SK-N-SH (cell line): ENCODE data around the gene REC114.

Experiments used
- EZH2phosphoT487 ChIP-seq: fragments of 200-600 bp; sonication (generic); IDR thresholded peaks from 2 replicates; pipeline ENCODE4 v1.6.1; 2017; ENCODE audit warnings: low read depth, mixed run types, mild to moderate bottlenecking, antibody characterized with exemption, moderate library complexity, borderline replicate concordance
- FOXJ3 ChIP-seq: sonication (generic); formaldehyde crosslinking; IDR thresholded peaks from 2 replicates; pipeline ENCODE4 v1.5.1; 2020; ENCODE audit warnings: mild to moderate bottlenecking, missing genetic modification reagents
- GABPA ChIP-seq: IDR thresholded peaks from 2 replicates; pipeline ENCODE4 v1.4.0; 2012; ENCODE audit warnings: low read depth, mild to moderate bottlenecking
- GATA2 ChIP-seq: sonication (generic); formaldehyde crosslinking; IDR thresholded peaks from 2 replicates; pipeline ENCODE4 v1.5.0; 2020; ENCODE audit warnings: mild to moderate bottlenecking, missing genetic modification reagents
- RAD21 ChIP-seq: IDR thresholded peaks from 2 replicates; pipeline ENCODE4 v1.6.1; 2012; ENCODE audit warnings: mild to moderate bottlenecking, low read length
- RFX5 ChIP-seq: IDR thresholded peaks from 2 replicates; pipeline ENCODE4 v1.6.1; 2012; ENCODE audit warnings: mild to moderate bottlenecking, improper control_type of control experiment, low read length
- RXRA ChIP-seq: IDR thresholded peaks from 2 replicates; pipeline ENCODE4 v1.4.0; 2012; ENCODE audit warnings: low read depth, mild to moderate bottlenecking, borderline replicate concordance
- SIN3A ChIP-seq: IDR thresholded peaks from 2 replicates; pipeline ENCODE4 v1.6.1; 2012; ENCODE audit warnings: low read depth, mild to moderate bottlenecking, low read length, moderate library complexity, borderline replicate concordance
- TAF1 ChIP-seq: IDR thresholded peaks from 2 replicates; pipeline ENCODE4 v1.6.1; 2012; ENCODE audit warnings: low read depth, mild to moderate bottlenecking, low read length, moderate library complexity, borderline replicate concordance
- TEAD4 ChIP-seq: IDR thresholded peaks from 2 replicates; pipeline ENCODE4 v1.4.0; 2012; ENCODE audit warnings: mild to moderate bottlenecking, borderline replicate concordance; ENCODE audit not compliant: insufficient read depth
- TF ChIP-seq, protein P1 (sequence below): fragments of 200-600 bp; sonication (generic); IDR thresholded peaks from 2 replicates; pipeline ENCODE4 v1.6.1; 2017; ENCODE audit warnings: antibody characterized with exemption, mild to moderate bottlenecking, moderate library complexity

DNA sequence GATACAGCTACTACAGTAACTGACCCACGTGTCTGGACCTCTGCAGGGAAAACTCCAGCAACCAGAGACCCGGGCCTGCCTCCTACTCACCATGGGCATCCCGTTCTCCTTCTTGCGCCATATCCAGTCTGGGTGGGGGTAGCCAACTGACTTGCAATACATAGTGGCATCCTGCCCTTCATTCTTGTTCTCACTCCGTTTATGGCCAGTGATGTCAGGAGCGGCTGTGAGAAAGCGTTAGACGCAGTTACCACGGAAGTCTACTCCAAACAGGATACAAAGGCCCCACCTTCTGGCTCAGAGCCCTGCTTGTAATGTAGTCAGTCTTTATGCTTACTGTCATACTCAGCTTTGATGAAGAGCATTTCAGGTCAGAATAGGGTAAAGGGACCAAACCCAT lies 130.6 kb downstream of the REC114 start:
- TF ChIP-seq, protein P1, sequence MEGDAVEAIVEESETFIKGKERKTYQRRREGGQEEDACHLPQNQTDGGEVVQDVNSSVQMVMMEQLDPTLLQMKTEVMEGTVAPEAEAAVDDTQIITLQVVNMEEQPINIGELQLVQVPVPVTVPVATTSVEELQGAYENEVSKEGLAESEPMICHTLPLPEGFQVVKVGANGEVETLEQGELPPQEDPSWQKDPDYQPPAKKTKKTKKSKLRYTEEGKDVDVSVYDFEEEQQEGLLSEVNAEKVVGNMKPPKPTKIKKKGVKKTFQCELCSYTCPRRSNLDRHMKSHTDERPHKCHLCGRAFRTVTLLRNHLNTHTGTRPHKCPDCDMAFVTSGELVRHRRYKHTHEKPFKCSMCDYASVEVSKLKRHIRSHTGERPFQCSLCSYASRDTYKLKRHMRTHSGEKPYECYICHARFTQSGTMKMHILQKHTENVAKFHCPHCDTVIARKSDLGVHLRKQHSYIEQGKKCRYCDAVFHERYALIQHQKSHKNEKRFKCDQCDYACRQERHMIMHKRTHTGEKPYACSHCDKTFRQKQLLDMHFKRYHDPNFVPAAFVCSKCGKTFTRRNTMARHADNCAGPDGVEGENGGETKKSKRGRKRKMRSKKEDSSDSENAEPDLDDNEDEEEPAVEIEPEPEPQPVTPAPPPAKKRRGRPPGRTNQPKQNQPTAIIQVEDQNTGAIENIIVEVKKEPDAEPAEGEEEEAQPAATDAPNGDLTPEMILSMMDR, result no peak
- TF ChIP-seq GATA2 (CRISPR knock-in tag) (no peak), GABPA (no peak), TEAD4 (no peak), EZH2phosphoT487 (no peak), TAF1 (no peak), FOXJ3 (no peak), RFX5 (no peak), RXRA (no peak), RAD21 (no peak), SIN3A (no peak)
